Cerebellar nuclear complex (tissue), 1 donor: ENCODE measurements around the gene UFL1.
"Not testable (repeated sequence)": the region's sequence is repeated elsewhere in the genome, so short reads cannot be mapped to it uniquely, and the experiment has no call there.

Source experiments
- DNase-seq, 2 experiments: peaks; one replicate each; lab custom pipeline; 2025; lab: John Stamatoyannopoulos, UW

The UFL1 gene

DNA sequence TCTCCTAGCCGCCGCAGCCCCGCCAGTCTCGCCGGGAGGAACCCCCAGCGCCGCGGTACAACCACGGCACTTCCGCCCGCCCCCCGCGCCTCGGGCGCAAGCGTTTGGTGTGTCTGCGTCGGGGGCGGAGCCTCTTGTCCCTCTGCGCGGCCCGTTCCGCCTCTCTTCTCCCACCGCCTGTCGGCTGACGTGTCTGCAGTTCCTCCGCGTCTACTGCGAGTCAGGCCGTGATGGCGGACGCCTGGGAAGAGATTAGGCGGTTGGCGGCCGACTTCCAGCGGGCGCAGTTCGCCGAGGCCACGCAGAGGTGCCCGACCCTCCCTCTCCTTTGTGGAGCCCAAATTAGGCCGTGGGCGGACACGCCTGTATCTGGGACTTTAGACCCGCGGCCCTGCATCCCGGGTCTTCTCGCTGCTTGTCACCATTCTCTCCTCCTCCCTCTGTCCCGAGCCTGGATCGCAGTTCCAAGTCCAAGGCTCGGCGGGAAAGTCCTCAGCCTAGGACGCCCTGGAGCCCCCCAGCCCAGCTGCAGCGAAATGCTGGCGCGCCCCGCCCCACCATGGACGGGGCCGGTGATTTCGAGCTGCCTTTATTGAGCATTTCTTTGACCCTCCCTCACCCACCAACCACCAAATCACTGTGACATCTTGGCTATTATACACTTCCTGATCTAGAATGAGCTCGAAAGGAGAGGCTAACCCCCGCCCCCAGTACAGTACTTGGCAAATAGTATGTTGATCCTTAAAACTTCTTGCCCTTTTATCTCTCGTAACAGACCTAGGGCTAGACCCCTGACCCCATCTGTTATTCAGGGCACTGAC, at the start of gene UFL1:
Gene UFL1, plus strand, starts transcription at position 163 of the 821 bp plus-strand sequence. Its CDS starts 68 bp downstream, at position 231.
- DNase-seq, result peak in 1 of 2 experiments; percentile 72

DNA sequence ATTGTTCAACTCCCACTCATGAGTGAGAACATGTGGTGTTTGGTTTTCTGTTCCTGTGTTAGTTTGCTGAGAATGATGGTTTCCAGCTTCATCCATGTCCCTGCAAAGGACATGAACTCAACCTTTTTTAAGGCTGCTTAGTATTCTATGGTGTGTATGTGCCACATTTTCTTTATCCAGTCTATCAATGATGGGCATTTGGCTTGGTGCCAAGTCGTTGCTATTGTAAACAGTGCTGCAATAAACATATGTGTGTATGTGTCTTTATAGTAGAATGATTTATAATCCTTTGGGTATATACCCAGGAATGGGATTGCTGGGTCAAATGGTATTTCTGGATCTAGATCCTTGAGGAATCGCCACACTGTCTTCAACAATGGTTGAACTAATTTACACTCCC, 49.3 kb upstream of the UFL1 start:
- DNase-seq, result not testable (repeated sequence)

DNA sequence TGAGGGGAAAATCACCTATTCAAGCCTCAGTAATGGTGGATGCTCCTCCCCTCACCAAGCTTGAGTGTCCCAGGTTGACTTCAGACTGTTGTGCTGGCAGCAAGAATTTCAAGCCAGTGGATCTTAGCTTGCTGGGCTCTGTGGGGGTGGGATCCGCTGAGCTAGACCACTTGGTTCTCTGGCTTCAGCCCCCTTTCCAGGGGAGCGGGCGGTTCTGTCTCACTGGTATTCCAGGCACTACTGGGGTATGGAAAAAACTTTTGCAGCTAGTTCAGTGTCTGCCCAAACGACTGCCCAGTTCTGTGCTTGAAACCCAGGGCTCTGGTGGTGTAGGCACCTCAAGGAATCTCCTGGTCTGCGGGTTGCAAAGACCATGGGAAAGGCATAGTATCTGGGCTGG, 42.9 kb upstream of the UFL1 start:
- DNase-seq, result no peak

DNA sequence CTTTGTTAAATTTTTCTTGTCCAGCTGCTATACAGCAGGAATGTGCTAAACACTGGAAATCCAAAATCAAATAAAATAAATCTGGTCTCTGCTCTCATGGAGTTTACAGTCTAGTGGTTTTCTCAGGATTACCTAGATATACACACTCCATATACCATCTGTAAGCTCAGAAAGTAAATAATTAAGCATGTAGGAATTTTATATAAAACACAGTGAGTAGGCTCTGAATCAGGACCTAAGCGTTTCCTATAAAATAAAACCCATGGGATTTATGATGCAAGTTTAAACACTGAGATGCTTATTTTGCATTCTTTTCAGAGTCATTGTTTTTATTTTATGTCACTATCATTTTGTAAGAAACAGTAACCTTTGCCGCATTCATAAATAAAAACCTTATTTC, 29.7 kb upstream of the UFL1 start:
- DNase-seq, result no peak

DNA sequence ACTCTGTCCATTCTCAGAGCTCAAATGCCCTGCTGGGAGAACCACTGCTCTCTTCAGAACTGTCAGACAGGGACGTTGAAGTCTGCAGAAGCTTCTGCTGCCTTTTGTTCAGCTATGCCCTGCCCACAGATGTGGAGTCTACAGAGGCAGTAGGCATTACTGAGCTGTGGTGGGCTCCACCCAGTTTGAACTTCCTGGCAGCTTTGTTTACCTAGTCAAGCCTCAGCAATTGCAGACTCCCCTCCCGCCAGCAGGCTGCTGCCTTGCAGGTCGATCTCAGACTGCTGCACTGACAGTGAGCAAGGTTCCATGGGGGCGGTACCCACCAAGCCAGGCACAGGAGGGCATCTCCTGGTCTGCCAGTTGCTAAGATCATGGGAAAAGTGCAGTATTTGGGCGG, 21.8 kb upstream of the UFL1 start:
- no peak for DNase-seq

DNA sequence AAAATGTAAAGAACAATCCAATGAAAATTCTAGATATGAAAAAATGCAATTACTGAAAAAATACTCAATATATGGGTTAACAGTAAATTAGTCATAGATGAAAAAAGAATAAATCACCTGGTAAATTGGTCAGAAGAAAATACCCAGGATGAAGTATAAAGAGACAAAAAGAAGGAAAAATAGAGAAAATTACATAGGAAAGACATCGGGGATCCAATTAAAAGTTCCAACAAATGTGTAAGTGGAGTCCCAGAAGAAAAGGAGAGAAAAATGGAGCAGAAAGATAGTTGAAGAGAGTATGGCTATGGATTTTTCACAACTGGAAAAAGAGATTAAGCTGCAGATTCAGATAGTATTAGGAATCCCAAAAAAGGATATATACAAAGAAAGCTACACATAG, 18.7 kb upstream of the UFL1 start:
- no peak for DNase-seq

DNA sequence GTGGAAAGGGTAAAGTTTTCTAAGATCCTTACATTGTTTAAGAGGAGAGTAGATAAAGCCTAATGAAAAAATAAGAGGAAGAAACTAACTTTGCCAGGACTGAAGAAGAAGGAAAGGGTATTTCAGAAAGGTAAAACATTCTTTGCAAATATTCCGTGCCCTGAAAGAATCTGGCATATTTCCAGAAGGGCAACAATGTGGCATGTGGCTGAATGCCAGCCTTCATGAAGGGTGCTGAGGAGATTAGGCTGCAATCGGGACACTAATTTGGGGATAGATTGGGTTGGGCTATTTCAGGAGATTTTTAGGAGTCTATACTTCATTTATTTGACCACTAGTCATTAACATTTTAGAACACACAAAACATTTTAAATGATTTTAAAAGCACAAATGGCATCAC, 16.2 kb upstream of the UFL1 start:
- no peak for DNase-seq

DNA sequence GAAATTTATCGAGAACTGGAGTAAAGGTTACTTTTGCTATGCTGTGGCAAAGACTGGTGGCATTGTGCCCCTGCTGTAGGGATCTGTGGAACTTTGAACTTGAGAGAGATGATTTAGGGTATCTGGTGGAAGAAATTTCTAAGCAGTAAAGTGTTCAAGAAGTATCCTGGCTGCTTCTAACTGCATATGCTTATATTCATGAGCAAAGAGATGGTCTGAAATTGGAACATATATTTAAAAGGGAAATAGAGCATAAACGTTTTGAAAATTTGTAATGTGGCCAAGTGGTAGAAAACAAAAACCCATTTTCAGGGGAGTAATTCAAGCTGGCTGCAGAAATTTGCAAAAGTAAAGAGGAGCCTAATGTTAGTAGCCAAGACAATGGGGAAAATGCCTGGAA, 12.3 kb upstream of the UFL1 start:
- no peak for DNase-seq

DNA sequence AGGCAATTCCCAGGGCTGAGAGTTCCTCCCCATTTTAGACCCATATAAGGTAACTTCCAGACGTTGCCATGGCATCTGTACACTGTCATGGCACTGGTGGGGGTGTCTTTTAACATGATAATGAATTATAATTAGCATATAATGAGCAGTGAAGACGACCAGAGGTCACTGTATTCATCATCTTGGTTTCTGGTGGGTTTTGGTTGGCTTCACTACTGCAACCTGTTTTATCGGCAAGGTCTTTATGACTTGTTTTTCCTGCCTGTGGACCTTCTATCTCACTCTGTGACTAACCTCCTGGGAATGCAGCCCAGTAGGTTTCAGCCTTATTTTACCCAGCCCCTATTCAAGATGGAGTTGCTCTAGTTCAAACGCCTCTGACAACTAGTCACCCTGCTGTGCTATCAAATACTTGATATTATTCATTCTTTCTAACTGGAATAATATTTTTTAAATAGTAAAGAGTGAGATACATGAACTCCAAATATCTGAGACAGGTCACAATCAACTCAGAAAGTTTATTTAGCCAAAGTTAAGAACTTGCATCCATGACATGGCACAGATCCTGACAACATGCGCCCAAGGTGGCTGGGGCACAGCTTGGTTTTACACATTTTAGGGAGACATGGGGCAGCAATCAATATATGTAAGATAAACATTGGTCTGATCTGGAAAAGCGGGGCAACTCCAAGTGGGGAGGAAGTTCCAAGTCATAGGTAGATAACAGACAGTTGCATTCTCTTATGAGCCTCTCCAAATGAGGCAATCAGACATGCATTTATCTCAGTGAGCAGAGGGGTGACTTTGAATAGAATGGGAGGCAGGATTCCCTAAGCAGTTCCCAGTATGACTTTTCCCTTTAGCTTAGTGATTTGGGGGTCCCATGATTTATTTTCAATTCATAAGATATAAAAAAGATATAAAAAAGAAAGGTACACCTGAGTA, 1.2 kb upstream of the UFL1 start:
- DNase-seq, result no peak

DNA sequence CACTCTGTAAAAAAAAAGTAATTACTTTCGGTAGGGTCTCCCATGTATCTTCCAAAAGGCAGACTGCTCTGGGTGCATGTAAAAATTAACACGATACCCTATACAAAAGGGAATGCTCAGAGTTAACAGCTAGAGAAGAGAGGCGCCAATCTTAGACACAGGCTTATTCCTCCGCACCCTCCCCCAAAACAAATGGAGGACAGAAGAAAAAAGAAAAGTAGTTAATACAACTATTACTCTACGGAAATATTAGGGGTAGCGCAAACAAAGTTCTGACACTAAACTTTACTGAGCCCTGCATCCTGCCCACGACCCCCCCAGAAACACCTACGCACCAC, 331 bp upstream of the UFL1 start:
- DNase-seq, result no peak

DNA sequence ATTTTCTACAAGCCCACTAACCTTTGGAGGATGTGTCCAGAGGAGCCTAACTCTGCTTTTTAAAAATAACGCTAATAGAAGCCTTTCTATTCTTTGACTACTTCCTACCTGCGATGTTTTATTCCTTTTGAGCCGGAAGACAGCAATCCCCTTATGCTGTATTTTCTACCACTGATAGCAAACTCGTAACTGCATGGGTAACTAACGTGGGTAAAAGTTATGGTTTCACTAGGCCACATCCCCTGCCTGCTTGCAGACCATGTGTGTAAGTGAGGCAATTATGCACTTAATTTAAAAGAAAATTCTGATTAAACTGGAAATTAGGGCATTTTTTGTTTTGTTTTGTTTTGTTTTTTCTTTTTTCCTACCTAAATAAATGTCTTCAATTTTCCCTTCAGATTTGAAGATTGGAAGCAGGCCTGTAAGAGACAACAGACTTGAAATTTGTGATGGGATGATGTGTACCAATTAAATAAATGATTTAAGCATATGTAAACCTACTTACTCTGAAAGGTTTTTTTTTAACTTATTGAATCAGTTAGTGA, 931 bp downstream of the UFL1 start:
- no peak for DNase-seq

DNA sequence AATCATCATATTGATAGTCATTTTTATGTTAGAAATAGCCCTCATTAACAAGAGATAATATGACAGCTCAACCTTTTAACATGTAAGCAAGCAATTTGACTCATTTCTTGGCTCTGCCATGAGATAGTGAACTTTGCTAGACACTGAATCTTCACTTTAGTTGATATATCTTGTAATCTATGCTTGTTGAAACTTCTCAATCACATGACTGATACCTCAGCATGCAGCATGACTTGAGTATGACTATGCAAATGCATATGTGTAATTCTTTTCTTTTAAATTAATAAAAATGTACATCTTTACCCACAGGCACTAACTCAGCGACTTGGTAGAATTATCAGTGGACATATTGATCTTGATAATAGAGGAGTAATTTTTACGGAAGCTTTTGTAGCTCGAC, 6.6 kb downstream of the UFL1 start:
- no peak for DNase-seq

DNA sequence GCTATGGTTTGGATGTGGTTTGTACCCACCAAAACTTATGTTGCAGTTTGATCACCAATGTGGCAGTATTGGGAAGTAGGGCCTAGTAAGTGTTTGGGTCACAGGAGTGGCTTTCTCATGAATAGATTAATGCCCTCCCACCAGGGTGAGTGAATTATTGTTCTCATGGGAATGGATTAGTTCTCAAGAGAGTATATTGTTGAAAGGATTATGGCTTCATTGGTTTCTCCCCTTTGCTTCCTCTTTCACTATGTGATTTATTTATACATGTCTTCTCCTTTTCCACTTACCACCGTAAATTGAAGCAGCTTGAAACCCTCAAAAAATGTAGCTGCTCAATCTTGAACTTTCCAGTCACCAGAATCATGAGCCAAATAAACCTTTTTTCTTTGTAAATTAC, 10.8 kb downstream of the UFL1 start:
- no peak for DNase-seq

DNA sequence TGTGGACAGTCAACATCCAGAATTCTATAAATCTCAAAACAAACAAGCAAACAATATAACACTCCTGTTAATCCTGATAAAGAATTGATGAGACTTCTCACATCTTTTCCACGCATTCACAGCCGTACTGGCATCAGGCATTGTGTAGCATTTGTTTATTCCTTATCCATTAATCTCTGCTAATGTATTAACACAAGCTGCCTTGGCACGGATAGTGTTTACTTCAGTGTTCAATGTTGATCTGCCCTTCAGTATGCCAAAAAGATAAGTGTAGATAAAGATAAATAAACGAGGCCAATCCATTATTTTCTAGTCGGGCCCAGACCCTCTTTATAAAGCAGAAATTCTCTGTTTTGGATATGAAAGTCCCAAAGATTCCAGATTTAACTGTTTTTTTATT, 16.1 kb downstream of the UFL1 start:
- DNase-seq, result no peak

DNA sequence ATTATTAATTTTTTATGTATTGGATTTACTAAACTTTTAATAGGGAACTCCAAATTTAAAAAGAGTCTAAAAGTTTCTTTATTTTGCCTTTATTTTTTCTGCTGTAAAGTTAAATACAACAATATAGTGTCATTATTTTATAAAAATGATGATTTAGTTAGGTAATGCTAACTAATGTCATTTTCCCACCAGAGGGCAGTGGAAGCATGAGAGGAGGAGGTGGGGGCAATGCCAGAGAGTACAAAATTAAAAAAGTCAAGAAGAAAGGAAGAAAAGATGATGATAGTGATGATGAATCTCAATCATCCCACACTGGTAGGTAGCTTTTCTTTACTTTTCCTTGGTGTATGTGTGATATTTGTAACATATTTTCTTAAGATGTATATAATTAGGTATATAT, 21.1 kb downstream of the UFL1 start:
- DNase-seq, result no peak

DNA sequence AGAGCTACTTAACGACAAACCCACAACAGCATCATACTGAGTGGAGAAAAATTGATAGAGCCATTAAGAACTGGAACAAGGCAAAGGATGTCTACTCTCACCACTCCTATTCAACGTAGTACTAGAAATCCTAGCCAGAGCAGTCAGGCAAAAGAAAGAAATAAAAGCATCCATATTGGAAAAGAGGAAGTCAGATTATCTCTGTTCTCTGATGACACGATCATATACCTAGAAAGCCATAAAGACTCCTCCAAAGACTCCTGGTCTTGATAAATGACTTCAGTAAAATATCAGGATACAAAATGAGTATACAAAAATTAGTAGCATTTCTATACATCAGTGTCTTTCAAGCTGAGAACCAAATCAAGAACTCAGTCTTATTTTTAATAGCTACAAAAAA, 24.3 kb downstream of the UFL1 start:
- DNase-seq, result no peak

DNA sequence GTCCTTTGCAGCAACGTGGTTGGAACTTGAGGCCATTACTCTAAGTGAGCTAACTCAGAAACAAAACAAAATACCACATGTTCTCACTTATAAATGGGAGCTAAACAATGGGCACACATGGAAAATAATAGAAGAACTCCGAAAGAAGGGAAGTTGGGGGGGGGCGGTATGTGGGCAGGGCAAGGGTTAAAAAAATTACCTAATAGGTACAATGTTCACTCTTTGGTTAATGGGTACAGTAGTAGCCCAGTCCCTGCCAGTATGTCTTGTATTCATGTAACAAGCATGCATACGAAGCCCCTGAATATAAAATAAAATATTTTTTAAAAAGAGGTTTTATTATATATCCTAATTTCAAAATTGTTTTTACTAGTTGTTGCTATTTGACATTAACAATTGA, 26.0 kb downstream of the UFL1 start:
- no peak for DNase-seq

DNA sequence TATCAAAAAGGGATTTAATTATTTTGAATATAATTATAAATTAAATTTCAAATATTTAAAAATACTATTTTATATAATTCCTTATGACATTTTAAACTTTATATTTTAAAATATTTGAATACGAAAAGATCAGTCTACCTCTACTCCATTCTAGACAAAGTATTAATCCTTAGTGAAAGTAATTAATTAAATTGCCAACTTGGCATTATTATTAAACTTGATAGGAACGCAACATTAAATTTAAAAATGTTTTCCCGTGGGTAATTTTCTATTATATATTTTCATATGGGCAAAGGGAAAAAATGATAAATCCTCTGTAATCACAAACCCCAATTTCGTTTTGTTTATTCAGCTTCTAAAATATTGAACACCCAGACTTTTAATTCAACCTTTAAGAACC, 33.0 kb downstream of the UFL1 start:
- DNase-seq, result no peak

DNA sequence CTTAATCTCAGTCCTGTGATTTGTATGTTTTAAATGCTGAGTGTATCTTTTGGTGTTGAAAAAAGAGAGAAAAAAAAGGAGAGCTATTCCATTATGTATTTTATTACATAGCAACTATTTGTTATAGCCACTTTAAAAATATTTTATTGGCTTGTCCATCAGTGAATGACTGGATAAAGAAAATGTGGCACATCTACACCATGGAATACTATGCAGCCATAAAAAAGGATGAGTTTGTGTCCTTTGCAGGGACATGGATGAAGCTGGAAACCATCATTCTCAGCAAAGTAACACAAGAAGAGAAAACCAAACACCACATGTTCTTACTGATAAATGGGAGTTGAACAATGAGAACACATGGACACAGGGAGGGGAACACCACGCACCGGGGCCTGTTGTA, 38.1 kb downstream of the UFL1 start:
- not testable (repeated sequence) for DNase-seq

DNA sequence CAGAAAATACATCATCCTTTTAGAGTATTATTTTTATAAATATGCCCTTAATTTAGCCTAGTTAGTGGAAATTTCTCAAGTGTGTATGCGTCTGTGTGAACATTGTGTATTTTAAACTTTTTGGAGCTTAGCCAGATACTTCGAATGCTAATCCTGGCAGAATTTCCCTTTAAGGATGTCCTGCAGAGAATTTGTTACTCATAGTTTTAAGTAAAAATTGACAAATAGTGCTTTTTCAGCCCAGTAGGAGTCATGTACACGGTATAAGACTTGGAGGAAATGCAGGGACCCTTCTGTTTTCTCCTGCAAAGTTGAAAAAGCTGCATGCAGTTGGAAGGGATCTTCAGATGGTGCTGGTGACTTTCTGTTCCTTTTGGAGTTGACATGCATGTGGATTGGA, 41.3 kb downstream of the UFL1 start, which contains the start of gene FHL5:
Gene FHL5, plus strand, starts transcription at position 243 of the 400 bp plus-strand sequence. CDS start 40,486 bp downstream, outside the sequence.
- DNase-seq, result no peak

DNA sequence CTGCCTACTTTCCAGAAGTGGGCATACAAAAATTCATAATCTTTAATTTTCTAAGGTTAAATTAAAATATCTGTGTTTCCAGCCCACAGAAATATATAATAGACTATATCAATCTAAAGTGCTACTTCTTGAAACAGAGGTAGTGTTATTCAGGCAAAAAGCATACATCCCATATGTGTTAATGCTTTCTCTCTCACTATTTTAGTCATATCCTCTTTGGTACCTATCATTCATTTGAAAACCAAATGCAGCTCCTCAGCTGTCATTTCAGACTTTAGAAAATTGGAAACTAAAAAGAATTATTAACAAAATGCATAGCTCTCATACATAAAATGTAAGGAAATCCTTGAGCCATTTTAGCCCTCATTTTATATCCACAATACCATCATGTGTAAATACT, 42.2 kb downstream of the UFL1 start:
- no peak for DNase-seq

DNA sequence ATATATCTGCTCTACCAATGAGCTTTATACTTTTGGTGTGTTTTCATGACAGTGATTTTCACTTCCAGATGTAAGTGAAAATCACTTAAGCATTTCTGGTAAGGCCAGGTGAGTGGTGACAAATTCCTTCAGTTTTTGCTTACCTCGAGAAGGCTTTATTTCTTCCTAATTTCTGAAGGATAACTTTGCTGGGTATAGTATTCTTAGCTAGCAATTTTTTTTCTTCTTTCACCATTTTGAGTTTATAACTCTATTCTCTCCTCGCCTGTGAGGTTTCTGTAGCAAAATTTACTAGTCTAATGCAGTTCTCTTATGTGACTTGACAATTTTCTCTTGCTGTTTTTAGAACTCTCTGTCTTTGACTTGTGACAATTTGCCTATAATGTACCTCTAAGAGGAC, 48.4 kb downstream of the UFL1 start:
- no peak for DNase-seq

DNA sequence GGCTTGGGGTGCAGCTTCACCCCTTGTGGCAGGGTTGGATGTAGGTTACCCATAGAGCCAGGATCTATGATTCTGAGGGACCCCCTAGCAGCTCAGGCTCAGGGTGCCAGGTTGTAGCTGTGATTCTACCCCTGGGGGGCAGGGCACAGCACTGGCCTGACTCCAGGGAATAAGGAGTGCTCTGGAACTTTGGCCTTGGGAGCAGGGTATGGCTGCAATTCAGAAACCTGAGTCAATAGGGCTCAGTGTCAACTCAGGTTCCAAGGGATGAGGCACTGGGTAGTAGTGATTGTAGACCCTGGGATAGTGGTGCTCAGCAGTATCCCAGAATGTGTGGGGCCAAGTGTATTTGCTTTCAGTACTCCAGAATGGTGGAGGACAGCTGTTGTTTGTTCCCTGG, 49.9 kb downstream of the UFL1 start:
- DNase-seq, result no peak
